Measurements from ENCODE around the gene DHRSX. TPM values are rescaled to one million over a fixed set of nuclear protein-coding genes. Genes with fewer than 3 reads are reported as not detected.
A peak's percentile ranks its signal among the peaks of the same experiment; 100 is the strongest.

Gene DHRSX
- total and polyA plus RNA-seq, 2 of the 8 experiments (the other 6 are each of a cell fraction or from before 2014, with no cell fraction given) = 35.1 to 43.4 TPM

DNA sequence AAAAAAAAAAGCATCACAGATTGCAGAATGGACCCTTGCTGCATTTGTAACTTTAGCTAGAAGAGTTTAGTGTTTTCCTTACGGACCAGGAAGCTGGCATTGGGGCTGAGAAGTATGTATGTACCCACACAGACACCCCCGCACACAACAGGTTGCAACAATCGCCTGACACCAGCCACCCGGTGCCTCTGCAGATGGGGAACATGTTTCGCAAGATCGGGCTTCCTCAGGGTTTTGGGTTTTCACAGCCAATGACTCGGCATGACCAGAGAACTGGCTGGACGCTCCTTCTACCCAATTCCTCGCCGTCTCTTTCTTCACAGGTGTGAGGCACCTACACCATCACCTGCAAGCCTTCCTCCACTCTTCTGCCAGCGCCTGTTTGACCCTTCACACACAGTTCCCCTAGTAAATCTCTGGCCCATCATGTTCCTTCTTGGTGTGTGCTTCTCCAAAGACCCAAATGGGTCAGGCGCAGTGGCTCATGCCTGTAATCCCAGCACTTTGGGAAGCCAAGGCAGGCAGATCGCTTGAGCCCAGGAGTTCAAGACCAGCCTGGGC lies 70.4 kb downstream of the DHRSX start:
- no peaks in the 10 kb centered on the region for H3K9me3 ChIP-seq (ENCODE audit: insufficient read depth in 2 of 2, low read depth in 1 of 2, low read length in 1 of 2)
- 87% methylated on average over 13 of the region's 13 CpGs; no CpG with 5 or more reads in 1 of the 2 experiments for WGBS, 2 experiments (ENCODE audit: extremely low coverage in 1 of 2, insufficient coverage in 1 of 2, insufficient read length in 1 of 2, insufficient replicate concordance in 2 of 2, low coverage in 1 of 2, low lambda C conversion rate in 2 of 2, missing lambda C conversion rate in 1 of 2)
- no peak overlapping the region for H2BK20ac ChIP-seq (ENCODE audit: low read length)
- no peak overlapping the region for H3K27ac ChIP-seq (ENCODE audit: low read depth, low read length)
- no peak overlapping the region for H3K9ac ChIP-seq (replicated peaks in 1 of 4; ENCODE audit: extremely low read depth in 1 of 4, low read depth in 3 of 4, low read length in 3 of 4)
- H3K56ac ChIP-seq (replicated peaks; ENCODE audit: insufficient read length, low read depth, low read length) = no peak overlapping the region
- H4K91ac ChIP-seq (replicated peaks; ENCODE audit: insufficient read length, low read length) = no peak overlapping the region
- no peak overlapping the region for H3K4ac ChIP-seq (replicated peaks; ENCODE audit: insufficient read length, low read depth, low read length)
- H2BK12ac ChIP-seq (ENCODE audit: low read depth, low read length) = no peak overlapping the region
- H4K8ac ChIP-seq (ENCODE audit: extremely low read depth, insufficient read depth, low read length) = no peak overlapping the region; the same call in 1 of the 2 replicates
- H3K36me3 ChIP-seq (ENCODE audit: control insufficient read depth in 2 of 4, insufficient read depth in 4 of 4, low read length in 3 of 4) = peaks cover 0 to 3% (median 0%) of the 10 kb centered on the region in 4 experiments; a peak in 1 of 8 replicates
- H3K14ac ChIP-seq (ENCODE audit: insufficient read length) = no peak overlapping the region
- peaks cover 2% of the 10 kb centered on the region; the same call in 1 of the 2 replicates for H3K23me2 ChIP-seq (ENCODE audit: low read depth, low read length)
- no peak overlapping the region for H3K4me3 ChIP-seq (ENCODE audit: extremely low read depth in 1 of 4, insufficient read depth in 2 of 4, low read depth in 3 of 4, low read length in 4 of 4)
- FAIRE-seq (no peak), DNase-seq (ENCODE audit: low read depth in 1 of 2, low spot score in 2 of 2) (no peak)
- no peak overlapping the region for H3K23ac ChIP-seq (ENCODE audit: insufficient read length)
- H3K27me3 ChIP-seq (replicated peaks in 1 of 4; ENCODE audit: control insufficient read depth in 3 of 4, extremely low read depth in 1 of 4, insufficient read depth in 3 of 4, low read length in 3 of 4) = no peaks in the 10 kb centered on the region
- H4K5ac ChIP-seq (ENCODE audit: insufficient read length, low read depth, low read length) = no peak overlapping the region
- no peak overlapping the region; the same call in 1 of the 2 replicates for H2BK5ac ChIP-seq (ENCODE audit: low read depth, low read length)
- POLR2A ChIA-PET (ENCODE audit: partially characterized antibody) = no interaction called here
- no peak overlapping the region for H2AFZ ChIP-seq (ENCODE audit: low read length)
- no peak overlapping the region for H3K4me2 ChIP-seq (ENCODE audit: insufficient read depth in 1 of 2, low read depth in 2 of 2, low read length in 2 of 2)
- H2BK120ac ChIP-seq (replicated peaks; ENCODE audit: low read depth, low read length) = no peak overlapping the region
- no peak overlapping the region for H2BK15ac ChIP-seq (ENCODE audit: low read length)
- H2AK5ac ChIP-seq (ENCODE audit: low read depth, low read length) = 0 out of 2 replicates have a peak overlapping the region, but pooled peaks have one; percentile 75
- H3K4me1 ChIP-seq (replicated peaks in 1 of 4; ENCODE audit: control insufficient read depth in 3 of 4, insufficient read depth in 4 of 4, low read length in 3 of 4) = no peaks in the 10 kb centered on the region
- H3K79me2 ChIP-seq (ENCODE audit: control insufficient read depth in 1 of 2, insufficient read depth in 2 of 2, low read length in 2 of 2) = peaks cover 0 to 14% of the 10 kb centered on the region in 2 experiments; a peak in 2 of 4 replicates
- peaks cover 0 to 2% of the 10 kb centered on the region in 2 experiments for H4K20me1 ChIP-seq (replicated peaks in 1 of 2; ENCODE audit: control insufficient read depth in 1 of 2, insufficient read depth in 2 of 2, low read length in 2 of 2)
- H3K79me1 ChIP-seq (ENCODE audit: low read depth, low read length) = no peaks in the 10 kb centered on the region
- H3K18ac ChIP-seq (ENCODE audit: extremely low read depth, low read length) = no peak overlapping the region
- CTCF ChIA-PET (ENCODE audit: partially characterized antibody) = no interaction called here
- no peak for TF ChIP-seq POLR2AphosphoS5 (IDR thresholded peaks at IDR 0.05; ENCODE audit: low read depth, low read length)
- no peak for TF ChIP-seq RBBP5 (IDR thresholded peaks at IDR 0.05; ENCODE audit: borderline replicate concordance, low read depth, low read length)
- TF ChIP-seq ZNF274 (IDR thresholded peaks at IDR 0.05; ENCODE audit: borderline replicate concordance, extremely low read depth, low read length) = no peak
- no peak for TF ChIP-seq YY1 (IDR thresholded peaks at IDR 0.05; ENCODE audit: low read depth, low read length)
- no peak for TF ChIP-seq SIRT6 (IDR thresholded peaks at IDR 0.05; ENCODE audit: low read length)
- TF ChIP-seq RFX5 (IDR thresholded peaks at IDR 0.05; ENCODE audit: borderline replicate concordance, low read depth, low read length) = no peak
- TF ChIP-seq HDAC2 (IDR thresholded peaks at IDR 0.05; ENCODE audit: borderline replicate concordance in 1 of 2, low read depth in 2 of 2, low read length in 2 of 2) = no peak
- TF ChIP-seq JUN (IDR thresholded peaks at IDR 0.05; ENCODE audit: low read depth, low read length) = no peak
- no peak for TF ChIP-seq TAF1 (IDR thresholded peaks at IDR 0.05; ENCODE audit: low read depth, low read length)
- no peak for TF ChIP-seq SIX5 (IDR thresholded peaks at IDR 0.05; ENCODE audit: low read depth, low read length)
- TF ChIP-seq RXRA (IDR thresholded peaks at IDR 0.05; ENCODE audit: insufficient read depth, low read depth, low read length) = no peak
- no peak for TF ChIP-seq SAP30 (IDR thresholded peaks at IDR 0.05; ENCODE audit: insufficient read depth, insufficient replicate concordance, low read length)
- TF ChIP-seq CBX5 (IDR thresholded peaks at IDR 0.05; ENCODE audit: low read depth, low read length) = no peak
- no peak for TF ChIP-seq EGR1 (IDR thresholded peaks at IDR 0.05; ENCODE audit: borderline replicate concordance, low read depth, low read length)
